KBM-7 (cell line): ENCODE results near the gene CDK13.
A peak's percentile ranks its signal among the peaks of the same experiment; 100 is the strongest.

ENCODE experiments used
- DNase-seq: peaks from one replicate; pipeline ENCODE4 v3.0.0-alpha.2; 2015
- in situ Hi-C: fragments of 300-500 bp; cut with MboI; formaldehyde crosslinking; loops from 2 replicates; pipeline ENCODE4 v1.14.3; 2020; ENCODE audit warnings: low sequenced_read_pairs, low pct_unique_long_range_greater_than_20kb, mixed read lengths

The CDK13 gene

GRCh38 chr7:39948375-39948955 lies 1.6 kb upstream of the CDK13 start:
- no peak for DNase-seq
- in situ Hi-C loops, result no loop called here

GRCh38 chr7:39948956-39949928 lies 814 bp upstream of the CDK13 start:
- in situ Hi-C loops, result no loop called here

DNA sequence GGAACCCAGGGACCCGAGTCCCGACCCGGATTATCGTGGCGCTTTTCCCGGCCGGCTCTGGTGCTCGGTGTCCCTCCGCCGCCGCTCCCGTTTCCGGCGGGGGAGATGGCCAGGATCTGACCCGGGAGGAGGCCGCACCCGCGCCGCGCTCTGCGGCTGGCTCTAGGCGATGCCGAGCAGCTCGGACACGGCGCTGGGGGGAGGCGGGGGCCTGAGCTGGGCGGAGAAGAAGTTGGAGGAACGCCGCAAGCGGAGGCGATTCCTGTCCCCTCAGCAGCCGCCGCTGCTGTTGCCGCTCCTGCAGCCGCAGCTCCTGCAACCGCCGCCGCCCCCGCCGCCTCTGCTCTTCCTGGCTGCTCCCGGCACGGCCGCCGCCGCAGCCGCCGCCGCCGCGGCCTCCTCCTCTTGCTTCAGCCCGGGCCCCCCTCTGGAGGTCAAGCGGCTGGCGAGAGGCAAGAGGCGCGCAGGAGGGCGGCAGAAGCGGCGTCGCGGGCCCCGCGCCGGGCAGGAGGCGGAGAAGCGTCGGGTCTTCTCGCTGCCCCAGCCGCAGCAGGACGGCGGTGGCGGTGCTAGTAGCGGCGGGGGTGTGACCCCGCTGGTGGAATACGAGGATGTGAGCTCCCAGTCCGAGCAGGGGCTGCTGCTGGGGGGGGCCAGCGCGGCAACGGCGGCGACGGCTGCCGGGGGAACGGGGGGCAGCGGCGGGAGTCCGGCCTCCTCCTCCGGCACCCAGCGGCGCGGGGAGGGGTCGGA lies 593 bp downstream of the CDK13 start:
- peak; percentile 19 for DNase-seq
- in situ Hi-C loops, result no loop called here

More at GRCh38 chr7:39948956-39949928, 814 bp upstream of the CDK13 start:
- peak; percentile 100 for DNase-seq

GRCh38 chr7:39951226-39952194 lies 1.5 kb downstream of the CDK13 start:
- peak; percentile 87 for DNase-seq
- in situ Hi-C loops, result no loop called here

GRCh38 chr7:39952374-39952773 lies 2.3 kb downstream of the CDK13 start:
- in situ Hi-C loops, result no loop called here
- peak; percentile 33 for DNase-seq

DNA sequence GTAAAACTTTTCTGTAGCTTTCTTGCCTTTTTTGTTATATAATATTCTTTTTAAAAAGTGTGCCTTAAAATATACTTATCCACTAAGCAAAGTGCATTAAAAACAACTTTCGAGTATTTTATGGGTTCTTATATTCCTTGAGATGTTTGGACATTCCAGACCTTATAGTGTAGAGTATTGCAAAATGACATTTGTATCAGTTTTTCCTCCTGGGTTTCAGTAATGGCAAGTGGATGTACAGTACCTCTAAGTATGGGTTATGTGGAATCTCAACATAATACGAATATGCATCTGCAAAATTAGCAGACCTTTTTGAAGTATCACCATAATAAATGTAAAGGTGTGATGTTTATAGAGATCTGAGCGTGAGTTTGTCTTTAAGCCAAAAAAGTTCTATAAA lies 2.7 kb downstream of the CDK13 start:
- DNase-seq, result peak; percentile 27
- in situ Hi-C loops, result no loop called here

GRCh38 chr7:39954694-39955093 lies 4.6 kb downstream of the CDK13 start:
- in situ Hi-C loops, result no loop called here
- DNase-seq, result no peak

DNA sequence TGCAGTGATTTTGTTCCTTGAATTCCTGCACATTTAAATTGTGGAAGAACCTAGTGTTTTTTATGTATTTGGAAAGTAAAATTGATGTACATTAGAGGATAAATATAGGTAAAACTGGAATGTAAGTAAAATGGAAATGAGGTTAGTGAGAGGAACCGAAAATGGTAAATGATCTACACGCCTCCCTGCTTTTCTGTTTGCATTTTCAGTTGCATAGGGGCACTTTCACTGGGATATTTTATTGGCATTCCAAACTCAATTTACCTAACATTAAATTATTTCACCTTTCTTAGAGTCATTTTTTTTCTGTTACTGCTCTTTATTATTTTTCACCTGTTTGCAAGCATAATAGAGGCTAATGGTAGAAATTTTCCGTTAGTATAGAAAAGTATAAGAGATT lies 8.0 kb downstream of the CDK13 start:
- DNase-seq, result no peak
- in situ Hi-C loops, result no loop called here

DNA sequence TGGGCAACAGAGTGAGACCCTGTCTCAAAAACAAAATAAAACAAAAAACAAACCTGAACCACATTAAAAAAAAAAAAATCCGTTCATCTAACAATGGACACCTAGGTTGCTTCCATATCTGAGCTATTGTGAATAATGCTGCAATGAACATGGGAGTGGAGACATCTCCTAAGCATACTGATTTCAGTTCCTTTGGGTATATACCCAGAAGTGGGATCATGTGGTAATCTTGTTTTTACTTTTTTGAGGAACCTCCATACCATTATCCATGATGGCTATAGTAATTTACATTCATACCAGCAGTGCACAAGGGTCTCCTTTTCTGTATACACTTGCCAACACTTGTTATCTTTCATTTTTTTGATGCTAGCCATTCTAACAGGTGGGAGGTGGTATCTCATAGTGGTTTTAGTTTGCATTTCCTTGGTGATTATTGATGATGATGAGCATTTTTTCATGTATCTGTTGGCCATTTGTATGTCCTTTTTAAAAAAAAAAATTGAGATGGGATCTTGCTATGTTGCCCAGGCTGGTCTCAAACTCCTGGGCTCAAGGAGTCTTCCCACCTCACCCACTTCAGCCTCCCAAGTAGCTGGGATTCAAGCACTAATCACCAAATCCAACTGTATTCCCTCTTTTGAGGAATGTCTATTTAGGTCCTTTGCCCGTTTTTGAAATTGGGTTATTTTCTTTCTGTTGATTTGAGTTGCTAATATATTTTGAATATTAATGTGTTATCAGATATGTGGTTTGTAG lies 17.5 kb downstream of the CDK13 start:
- no peak for DNase-seq
- in situ Hi-C loops, result no loop called here

DNA sequence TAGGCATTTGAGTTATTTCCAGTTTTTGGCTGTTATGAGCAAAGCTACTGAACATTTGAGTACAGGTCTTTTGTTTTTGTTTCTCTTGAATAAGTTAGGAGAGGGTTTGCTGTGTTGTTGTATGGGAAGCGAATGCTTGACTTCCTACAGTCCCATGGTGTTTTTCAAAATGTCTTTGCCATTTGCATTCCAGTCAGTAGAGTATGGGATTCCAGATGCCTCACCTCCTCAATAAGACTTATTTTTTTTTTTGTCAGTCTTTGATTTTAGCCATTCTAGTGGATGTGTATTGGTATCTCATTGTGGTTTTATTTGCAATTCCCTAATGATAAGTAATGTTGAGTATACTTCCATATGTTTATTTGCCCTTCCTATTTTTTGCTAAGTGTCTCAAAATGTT lies 19.4 kb downstream of the CDK13 start:
- in situ Hi-C loops, result no loop called here
- DNase-seq, result no peak

DNA sequence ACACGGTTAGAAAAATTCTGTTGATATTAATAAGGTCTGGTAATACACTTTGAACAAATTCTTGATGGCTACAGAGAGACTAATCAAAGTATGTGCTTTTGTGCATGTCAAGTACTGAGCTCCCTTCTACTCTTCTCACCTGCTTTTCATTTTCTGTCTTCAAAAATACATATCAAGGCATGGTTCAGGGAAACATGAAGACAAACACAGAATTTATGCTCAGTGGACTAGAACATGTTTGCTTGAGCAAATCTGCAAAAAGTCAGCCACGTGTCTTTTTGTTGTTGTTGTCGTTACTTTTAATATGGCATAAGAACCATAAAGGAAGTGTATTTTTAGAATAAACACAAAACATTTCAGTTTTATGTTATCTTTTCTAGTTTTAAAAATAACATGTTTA lies 21.9 kb downstream of the CDK13 start:
- no peak for DNase-seq
- in situ Hi-C loops, result no loop called here

DNA sequence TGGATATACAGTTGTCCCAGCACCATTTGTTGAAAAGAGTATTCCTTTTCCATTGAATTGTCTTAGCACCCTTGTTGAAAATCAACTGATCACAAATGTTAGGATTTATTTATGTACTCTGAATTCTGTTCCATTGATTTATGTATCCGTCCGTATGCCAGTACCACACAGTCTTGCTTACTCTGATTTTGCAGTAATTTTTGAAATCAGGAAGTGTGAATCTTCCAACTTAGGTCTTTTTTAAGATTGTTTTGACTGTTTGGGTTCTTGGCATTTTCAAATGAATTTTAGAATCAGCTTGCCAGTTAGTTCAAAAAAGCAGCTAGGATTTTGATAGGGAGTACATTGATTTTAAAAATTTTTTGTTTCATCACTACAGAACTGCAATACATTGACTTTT lies 23.7 kb downstream of the CDK13 start:
- in situ Hi-C loops, result no loop called here
- DNase-seq, result no peak

DNA sequence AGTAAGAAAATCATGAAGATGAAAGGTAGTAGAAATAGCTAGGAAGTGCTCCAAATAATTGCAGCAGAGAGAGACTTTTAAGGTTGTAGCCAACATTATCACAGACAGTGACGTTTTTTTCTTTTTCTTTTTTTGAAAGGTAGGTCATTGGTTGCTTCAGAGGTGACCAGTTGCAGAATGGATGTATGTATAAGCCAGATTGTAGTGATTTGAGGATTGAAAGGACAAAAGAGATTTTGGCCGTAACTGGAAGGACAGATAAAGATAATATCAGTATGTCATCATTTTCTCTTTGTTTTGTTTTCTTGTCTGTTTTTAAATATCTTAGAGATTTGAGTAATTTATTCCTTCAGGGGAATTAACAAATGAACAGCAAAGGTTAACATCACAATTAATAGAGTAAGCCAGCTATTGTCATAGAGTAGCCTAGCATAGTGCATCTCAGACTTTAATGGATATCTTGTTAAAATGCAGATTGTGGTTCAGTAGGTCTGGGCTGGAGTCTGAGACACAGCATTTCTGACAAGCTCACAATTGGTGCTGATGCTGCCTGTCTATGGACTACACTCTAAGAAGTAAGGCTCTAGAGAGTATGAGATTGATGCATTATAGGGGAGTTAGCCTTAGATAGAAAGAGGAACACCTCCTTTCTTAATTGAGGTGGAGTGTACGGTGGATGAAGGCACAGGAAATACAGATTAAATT lies 28.3 kb downstream of the CDK13 start:
- in situ Hi-C loops, result no loop called here
- peak; percentile 25 for DNase-seq

GRCh38 chr7:39979406-39980073 lies 29.5 kb downstream of the CDK13 start:
- in situ Hi-C loops, result no loop called here

GRCh38 chr7:39985398-39985918 lies 35.4 kb downstream of the CDK13 start:
- peak; percentile 52 for DNase-seq
- in situ Hi-C loops, result no loop called here

More at GRCh38 chr7:39979406-39980073, 29.5 kb downstream of the CDK13 start:
- no peak for DNase-seq

DNA sequence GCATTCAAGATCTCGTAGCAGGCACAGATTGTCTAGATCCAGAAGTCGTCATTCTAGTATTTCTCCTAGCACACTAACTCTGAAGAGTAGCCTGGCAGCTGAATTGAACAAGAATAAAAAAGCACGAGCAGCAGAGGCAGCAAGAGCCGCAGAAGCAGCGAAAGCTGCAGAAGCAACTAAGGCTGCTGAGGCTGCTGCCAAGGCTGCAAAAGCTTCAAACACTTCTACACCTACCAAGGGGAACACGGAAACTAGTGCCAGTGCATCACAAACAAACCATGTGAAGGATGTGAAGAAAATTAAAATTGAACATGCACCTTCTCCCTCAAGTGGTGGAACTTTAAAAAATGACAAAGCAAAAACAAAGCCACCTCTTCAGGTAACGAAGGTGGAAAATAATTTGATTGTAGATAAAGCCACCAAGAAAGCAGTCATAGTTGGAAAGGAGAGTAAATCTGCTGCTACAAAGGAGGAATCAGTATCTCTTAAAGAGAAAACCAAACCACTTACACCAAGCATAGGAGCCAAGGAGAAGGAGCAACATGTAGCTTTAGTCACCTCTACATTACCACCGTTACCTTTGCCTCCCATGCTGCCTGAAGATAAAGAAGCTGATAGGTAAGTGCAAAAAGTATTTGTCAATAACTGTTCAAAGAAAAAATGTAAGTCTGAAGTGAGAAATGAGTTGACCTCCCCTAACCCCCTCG lies 37.7 kb downstream of the CDK13 start:
- DNase-seq, result no peak
- in situ Hi-C loops, result no loop called here
